Keratinocyte (primary cell): ENCODE measurements around the gene ZFP42.

Experiments used
- CTCF ChIP-seq, 3 experiments: IDR thresholded peaks in 1 of 3; conservative IDR thresholded peaks in 1 of 3; optimal IDR thresholded peaks in 1 of 3; 2 replicates in 2 of 3; 3 replicates in 1 of 3; pipeline versions ENCODE3 to v1.5.1; 2011; ENCODE audit warnings: low read length in 3 of 3, mild to moderate bottlenecking in 3 of 3, moderate library complexity in 2 of 3, control low read depth in 1 of 3, inconsistent platforms in 1 of 3; ENCODE audit not compliant: insufficient read depth in 2 of 3; ENCODE audit errors: extremely low read depth in 1 of 3
- EZH2 ChIP-seq: IDR thresholded peaks from one replicate; pipeline ENCODE4 v1.6.1; 2012; ENCODE audit warnings: inconsistent platforms, mild to moderate bottlenecking, low read length, moderate library complexity

- no peak for TF ChIP-seq CTCF (optimal IDR thresholded peaks at IDR 0.05 in 1 of 3, IDR thresholded peaks at IDR 0.05 in 1 of 3, conservative IDR thresholded peaks at IDR 0.05 in 1 of 3; ENCODE audit: extremely low read depth in 1 of 3, insufficient read depth in 2 of 3, low read length in 3 of 3)
- no peak for TF ChIP-seq EZH2
Observed at GRCh38 chr4:188043154-188043553, 47.6 kb downstream of the ZFP42 start.
